Endometrial microvascular endothelial cells (primary cell): ENCODE measurements around the gene FLNA. TPM values are rescaled to one million over a fixed set of nuclear protein-coding genes. Genes with fewer than 3 reads are reported as not detected.
"Not testable (repeated sequence)": the region's sequence is repeated elsewhere in the genome, so short reads cannot be mapped to it uniquely, and the experiment has no call there.

Experiments used
- in situ Hi-C: cut with HindIII; loops from 2 replicates; pipeline ENCODE4 v1.10.0; 2017; ENCODE audit warnings: low sequenced_read_pairs, low pct_unique_long_range_greater_than_20kb; ENCODE audit errors: inconsistent ontology term
- total RNA-seq: library from RNA; depleted of rRNA; stranded (reverse); fragments of >200 nt; gene quantifications from one replicate; pipeline ENCODE4 v1.2.3, GENCODE V29; 2015; ENCODE audit errors: inconsistent ontology term

Gene FLNA
- total RNA-seq, 1 donor from 2014 or later = 1,820 TPM

- in situ Hi-C loops = no loop called here
These were observed 26.8 kb upstream of the FLNA start for GRCh38 chrX:154401045-154401799.

- in situ Hi-C loops = not testable (repeated sequence)
These were observed 26.0 kb upstream of the FLNA start for GRCh38 chrX:154400369-154400817.

- in situ Hi-C loops = no loop called here
These were observed 25.3 kb upstream of the FLNA start for GRCh38 chrX:154399527-154400368.

- in situ Hi-C loops = no loop called here
These were observed 24.5 kb upstream of the FLNA start for GRCh38 chrX:154398668-154399526.

GRCh38 chrX:154397888-154398667 is 23.6 kb upstream of the FLNA start, which contains the start of gene RPL10:
Gene RPL10, plus strand, starts transcription at chrX:154398377. Its CDS starts 143 bp downstream, at chrX:154398520.
- in situ Hi-C loops = no loop called here

GRCh38 chrX:154396973-154397887 is 22.8 kb upstream of the FLNA start:
- in situ Hi-C loops = no loop called here

- in situ Hi-C loops = not testable (repeated sequence)
These were observed 21.9 kb upstream of the FLNA start for GRCh38 chrX:154396363-154396762.

GRCh38 chrX:154389812-154390747 is 15.6 kb upstream of the FLNA start:
- in situ Hi-C loops = not testable (repeated sequence)

GRCh38 chrX:154388649-154389048 is 14.2 kb upstream of the FLNA start:
- in situ Hi-C loops = not testable (repeated sequence)

GRCh38 chrX:154388094-154388493 is 13.7 kb upstream of the FLNA start:
- in situ Hi-C loops = not testable (repeated sequence)

- in situ Hi-C loops = no loop called here
These were observed 10.0 kb upstream of the FLNA start for GRCh38 chrX:154384284-154384892.

GRCh38 chrX:154383359-154384283 is 9.2 kb upstream of the FLNA start:
- in situ Hi-C loops = no loop called here

- in situ Hi-C loops = no loop called here
These were observed 8.1 kb upstream of the FLNA start for GRCh38 chrX:154382483-154383069.

- in situ Hi-C loops = no loop called here
These were observed 6.8 kb upstream of the FLNA start for GRCh38 chrX:154381271-154381670.

GRCh38 chrX:154380787-154381186 is 6.4 kb upstream of the FLNA start:
- in situ Hi-C loops = no loop called here
